Activated T-helper 1 cell treated with anti-CD3 and anti-CD28 coated beads, Interleukin-2, amount 50 U/mL, for 16 hours (primary cell): ENCODE data around the gene PDE2A.

ENCODE experiments used
- DNase-seq, 2 donors: peaks; one replicate each; pipeline ENCODE4 v3.0.0-alpha.2; 2020; ENCODE audit warnings: low read depth in 1 of 2, low spot score in 1 of 2

Gene PDE2A

DNA sequence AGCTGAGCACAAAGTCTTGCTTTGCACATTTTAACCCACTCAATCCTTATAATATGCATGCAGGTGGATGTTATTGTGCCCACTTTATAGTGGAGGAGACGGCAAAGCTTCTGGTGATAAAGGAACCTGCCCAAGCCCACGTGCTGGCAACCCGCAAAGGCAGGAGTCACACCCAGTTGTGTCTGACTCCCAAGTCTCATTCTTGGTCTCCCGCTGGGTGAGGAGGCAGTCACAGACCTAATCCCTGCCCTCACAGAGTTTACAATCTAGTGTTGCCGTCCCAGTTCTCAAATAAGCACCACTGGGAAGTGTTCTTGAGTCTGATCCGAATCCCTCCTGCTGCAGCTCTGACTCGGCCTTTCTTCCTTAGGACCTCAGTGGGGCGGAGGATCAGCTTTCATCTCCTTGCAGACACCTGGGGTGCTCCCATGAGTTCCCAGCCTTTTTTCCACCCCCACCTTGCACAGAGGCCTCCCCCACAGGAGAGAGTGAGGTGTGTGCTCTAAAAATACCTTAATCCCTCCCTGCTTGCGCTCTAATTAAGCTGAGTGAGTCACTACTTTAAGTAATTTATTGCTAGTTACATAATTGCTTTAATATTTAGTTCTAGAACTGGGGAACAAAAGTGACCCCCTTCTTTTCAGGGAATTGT is 15.1 kb downstream of the PDE2A start:
- DNase-seq: no peak

DNA sequence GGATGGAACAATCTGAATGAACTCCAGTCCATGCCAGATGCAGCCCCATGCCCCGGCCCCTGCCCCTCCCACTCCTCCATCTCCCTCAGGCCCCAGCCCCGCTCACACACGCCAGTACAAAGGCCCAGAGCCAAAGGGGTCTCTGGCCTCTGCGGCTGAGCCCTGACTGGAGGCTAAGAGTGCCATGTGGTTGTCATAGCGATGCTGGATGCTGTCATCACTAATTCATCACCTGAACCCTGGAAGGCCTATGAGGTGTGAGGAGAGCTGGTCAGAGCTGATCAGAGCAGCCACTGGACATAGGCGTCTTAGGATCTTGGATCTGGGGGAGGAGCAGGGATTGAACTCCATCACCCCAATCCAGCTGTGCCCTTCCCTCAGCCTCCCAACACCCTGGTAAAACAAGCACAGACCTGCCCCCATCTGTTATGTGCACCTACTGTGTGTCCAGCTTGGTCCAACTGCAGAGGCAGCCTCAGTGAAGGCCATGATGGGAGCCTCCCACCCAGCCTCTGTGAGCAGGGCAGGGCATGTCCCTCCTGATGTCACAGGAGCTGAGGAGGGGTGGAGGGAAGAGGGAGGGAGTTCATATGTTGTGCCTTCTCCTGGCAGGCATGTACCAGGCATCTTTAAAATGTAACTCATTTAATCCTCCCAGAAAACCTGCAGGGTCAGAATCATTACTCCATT is 16.7 kb downstream of the PDE2A start:
- DNase-seq: no peak

DNA sequence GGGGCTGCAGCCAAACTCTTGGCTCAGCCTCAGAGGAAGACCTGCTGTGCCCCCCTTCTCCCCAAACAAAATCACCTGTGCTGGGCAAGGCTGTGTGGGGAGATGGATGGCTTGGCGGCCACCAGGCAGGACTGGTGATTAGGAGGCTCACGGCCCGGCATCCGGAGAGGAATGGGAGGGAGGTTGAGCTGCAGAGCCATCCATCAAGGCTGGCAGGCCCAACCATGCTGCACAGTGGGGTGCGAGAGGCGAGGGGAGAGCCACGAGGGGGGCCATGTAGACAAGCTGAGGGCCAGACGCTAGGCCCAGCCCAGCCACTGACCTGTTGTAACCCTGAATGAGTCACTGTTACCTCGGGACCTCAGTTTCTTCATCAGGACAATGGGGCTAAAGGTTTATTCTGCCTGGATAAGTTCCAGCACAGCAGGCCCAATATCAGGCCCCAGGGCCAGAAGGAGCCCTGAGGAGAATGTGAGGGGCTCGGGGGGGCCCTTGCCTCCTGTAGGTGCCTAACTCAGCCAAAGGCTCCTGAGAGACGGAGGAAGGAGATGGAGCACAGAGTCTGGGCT is 18.2 kb downstream of the PDE2A start:
- no peak for DNase-seq

DNA sequence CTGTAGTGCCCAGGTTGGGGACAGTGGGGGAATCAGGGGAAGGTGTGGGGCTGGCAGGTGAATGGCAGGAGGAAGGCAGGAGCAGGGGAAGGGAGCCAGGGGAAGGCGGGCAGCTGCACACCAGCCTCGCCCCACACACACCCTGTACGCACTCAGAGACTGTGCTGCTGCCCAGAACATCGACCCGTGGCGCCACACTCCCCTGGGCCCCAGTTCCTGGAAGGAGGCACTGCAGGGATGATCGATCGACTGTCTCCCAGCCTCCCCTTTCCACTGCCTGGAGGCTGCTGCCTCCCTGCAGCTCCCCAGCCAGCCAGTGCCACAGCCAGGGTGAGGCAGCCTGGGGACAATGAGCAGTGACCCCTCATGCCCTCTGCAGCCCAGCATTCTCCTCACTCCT is 19.2 kb downstream of the PDE2A start:
- no peak for DNase-seq

DNA sequence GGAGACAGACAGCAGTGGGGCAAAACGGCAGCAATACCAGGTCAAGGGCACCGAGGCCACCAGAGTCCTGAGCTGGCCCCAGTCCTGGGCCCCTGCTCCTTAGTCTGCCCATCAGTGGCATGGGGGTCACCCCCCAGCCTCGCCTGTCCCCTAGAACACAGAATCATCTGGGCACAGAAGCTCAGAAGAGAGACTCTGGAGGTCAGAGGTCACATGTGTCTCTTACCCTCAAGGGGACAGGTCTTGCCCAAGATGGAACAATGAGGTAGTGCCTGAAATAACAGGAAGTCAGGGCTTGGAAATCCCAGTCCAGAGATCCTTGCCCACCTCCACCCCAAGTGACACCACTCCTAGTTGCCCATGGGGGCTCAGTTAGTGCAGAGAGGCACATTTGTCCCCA is 20.6 kb downstream of the PDE2A start:
- no peak for DNase-seq

DNA sequence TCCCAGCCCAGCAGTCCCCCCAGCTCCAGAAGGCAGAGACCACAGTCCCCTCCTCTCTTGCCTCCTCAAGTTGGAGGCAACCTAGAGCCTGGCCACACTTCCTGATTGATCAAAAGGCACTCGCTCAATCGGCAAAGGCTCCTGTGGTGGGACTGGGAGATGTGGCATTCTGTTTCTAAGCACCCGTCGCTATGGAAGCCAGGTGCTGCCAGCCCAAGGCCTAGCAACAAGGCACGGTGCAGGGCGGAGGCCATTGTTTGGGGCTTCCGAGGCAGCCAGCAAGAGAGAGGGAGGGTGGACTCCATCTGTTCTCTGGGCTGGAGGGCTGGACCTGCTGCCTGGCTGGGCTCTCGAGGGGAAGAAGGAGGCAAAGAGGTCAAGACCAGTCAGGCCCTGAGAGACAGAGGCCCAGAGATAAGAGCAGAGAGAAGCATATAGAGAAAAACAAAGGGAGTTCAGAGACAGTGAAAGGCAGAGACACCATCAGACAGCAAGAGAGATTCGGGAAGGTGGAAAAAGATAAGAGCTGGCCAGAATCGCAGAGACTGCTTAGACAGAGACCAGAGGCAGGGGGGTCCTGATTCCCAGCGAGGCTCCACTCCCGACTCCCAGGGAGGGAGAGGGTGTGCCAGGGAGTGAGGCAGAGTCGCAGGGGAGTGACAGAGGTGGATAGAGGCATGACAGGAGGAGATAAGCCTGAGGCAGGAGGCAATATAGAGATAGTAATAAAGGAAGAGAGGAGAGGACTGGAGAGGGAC is 21.2 kb downstream of the PDE2A start:
- DNase-seq: no peak

DNA sequence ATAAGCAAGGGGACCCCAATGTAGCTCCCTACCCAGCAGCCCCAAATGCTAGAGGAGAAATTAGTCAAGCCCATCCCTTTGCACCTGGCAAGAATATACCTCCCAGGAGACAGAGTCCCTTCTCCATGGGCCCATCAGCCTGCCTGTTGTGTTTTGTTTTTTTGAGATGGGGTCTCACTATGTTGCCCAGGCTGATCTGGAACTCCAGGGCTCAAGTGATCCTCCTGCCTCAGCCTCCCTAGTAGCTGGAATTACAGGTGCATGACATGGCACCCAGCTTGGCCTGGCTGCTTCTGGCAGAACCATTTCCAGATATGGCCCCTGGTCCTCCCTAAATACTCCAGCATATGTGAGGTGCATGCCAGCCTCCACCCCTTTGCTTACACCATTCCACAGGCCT is 22.1 kb downstream of the PDE2A start:
- no peak for DNase-seq

DNA sequence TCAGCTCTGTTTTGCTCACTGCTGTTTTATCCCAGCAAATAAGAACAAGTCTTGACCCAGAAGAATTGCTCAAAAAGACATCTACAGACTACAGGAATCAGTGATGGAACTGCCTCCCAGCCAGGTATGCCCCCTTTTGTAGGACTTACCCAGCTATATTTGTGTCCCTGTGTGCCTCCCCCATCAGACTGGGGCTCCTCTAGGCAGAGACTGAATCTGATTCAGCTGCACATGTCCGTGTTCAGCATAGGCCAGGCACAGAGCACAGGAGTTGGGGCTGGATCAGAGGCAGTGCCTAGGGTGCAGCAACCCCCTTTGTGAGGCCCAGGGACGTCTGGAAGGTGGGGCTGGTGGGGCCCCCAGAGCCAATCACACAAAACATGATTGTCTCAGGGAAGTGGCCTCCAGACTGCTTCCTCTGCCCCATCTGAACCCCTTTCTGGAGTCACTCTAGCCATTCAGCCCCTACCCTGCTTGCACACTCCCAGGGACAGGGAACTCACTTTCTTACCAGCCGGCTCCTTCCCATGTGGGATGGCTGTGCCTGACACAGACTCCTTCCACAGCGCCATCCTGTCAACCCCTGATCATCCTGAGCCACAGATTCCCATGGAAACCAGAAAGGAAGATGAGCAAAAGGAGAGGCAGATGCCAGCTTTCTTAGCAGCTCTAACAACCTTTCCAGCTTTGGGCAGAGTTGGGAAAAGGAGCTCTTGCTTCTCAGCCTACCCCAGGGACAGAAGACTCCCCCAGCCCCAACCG is 24.8 kb downstream of the PDE2A start:
- DNase-seq: no peak

DNA sequence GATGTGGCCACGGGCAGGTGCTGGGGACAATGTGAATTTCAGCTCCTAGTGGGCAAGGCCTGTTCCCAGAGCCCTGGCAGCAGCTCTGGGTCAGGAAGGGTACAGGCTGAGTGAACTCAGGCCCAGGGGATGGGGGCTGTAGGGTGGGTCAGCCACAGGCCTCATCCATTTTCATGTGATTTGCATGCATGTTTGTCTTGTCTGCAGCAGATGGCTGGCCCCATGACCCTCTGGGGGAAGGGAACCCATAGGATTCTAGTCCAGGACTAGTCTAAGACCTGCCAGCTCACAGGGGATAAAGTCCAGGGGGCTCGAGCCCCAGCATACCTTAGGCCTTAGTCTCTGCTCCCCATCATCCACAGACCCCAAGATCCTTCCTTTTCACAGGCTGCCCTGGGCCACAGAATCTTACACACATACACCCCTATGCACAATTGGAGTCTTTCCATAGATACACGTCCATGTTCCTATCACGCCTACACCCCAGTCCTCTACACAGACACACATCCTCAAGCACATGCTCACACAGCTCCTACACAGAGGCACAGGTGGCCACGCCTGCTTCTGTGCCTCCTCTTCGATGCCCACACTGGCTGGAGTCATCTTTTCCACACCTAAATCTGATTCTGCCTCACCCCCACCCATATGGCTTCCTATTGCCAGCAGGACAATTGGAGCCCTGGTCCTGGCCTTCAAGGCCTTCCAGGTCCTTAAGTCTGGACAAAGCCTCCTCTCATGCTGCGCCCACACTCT is 25.7 kb downstream of the PDE2A start:
- DNase-seq: no peak

DNA sequence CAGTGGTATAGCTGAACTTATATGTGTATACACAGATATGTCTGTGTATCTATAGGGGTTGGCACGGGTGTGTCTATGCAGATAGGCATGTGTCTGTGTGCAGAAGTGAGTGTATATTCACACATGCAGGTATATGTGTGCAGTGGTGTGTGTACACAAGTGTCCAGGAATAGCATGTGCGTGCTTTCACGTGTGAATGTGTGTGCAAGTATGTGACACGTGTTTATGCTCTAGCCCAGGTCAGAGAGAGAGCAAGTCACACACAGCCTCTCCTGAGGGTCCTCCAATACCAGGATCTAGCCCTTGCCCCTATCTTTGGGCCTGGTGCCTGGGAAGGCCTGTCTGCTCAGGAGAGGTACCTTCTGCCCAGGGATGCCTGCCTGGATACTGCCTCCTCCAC is 26.3 kb downstream of the PDE2A start:
- no peak for DNase-seq

DNA sequence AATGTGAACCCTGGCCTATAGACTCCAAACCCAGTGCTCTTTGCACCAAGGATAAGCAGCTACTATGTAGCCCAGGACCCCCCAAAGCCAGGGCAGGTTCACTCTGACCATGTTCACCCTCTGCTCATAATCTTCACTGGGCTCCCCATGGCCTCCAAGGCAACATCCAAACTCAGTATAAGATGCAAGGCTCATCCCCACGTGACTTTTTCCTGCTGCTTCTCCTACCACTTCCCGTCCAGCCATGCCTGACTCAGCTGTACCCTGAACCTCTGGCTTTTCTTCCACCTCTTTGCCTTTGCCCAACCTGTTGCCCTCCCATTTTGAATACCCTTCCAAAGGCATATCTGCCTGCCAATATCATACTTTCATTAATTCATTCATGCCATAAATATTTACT is 27.8 kb downstream of the PDE2A start:
- DNase-seq: no peak

DNA sequence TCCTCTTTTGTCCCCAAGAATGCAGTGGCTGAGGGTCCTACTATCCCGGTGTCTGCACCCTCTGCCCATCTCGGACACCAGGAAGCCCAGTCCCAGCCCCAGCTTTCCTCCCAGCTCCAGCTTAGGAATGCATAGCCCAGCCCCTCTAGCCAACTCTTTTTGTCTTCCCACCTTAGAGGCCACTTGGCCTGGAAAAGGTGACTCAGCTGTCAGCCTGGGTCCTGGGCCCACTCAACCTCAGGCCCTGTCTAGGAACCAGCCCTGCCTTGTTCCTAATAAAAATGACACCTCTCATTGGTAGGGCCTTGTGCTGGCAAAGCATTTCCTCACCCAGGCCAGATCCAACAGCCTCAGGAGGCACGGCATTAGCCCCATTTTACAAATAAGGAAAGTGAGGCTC is 28.2 kb downstream of the PDE2A start:
- DNase-seq: no peak

DNA sequence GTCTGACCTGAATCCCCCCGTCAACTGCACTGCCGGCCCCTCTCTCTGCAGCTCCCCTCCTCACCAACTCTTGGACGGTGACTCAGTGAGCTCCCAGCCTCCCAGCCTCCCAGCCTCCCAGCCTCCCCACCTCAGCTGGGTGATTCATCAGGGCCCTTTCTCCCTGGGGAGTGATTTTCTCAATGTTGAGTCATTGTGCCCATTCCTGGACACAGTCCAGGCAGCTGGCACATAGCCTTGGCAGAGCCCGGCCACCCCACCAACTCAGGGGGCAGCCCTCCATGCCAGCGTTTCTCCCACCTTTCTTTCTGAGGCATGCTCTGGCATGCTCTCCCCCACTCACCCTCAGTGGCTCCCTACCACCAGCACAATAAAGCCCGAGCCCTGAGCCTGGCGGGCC is 30.7 kb downstream of the PDE2A start:
- DNase-seq: no peak

DNA sequence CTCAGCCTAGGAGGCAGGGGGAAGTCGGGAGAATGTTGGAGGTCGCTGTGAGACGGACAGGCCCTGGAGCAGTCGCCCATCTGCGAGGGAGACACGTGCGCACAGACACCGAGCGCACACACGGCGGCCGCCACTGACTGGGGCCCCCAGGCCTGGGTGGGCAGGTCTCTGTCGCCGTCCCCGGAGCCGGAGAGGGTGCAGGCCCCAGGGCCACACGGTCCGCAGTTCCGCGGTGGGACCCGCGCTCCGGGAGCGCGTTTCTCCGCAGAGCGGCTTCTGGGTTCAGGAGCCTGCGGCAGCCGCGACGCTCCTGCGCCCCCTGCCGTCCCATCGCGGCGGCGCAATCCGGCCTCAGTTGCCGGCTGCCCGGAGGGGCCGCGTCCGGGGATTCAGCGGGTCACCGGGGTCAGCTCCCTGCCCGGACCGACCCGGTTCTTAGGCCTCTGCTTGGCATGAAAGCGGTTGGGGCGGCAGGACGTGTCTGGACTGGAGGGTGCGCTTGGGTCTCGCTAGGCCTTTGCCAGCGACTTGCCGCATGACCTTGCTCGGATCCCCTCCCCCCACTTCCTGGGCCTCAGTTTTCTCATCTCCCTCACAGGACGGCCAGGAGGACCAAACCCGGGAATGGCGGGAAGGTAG is 31.2 kb downstream of the PDE2A start:
- DNase-seq: peak; percentile 33 to 40

DNA sequence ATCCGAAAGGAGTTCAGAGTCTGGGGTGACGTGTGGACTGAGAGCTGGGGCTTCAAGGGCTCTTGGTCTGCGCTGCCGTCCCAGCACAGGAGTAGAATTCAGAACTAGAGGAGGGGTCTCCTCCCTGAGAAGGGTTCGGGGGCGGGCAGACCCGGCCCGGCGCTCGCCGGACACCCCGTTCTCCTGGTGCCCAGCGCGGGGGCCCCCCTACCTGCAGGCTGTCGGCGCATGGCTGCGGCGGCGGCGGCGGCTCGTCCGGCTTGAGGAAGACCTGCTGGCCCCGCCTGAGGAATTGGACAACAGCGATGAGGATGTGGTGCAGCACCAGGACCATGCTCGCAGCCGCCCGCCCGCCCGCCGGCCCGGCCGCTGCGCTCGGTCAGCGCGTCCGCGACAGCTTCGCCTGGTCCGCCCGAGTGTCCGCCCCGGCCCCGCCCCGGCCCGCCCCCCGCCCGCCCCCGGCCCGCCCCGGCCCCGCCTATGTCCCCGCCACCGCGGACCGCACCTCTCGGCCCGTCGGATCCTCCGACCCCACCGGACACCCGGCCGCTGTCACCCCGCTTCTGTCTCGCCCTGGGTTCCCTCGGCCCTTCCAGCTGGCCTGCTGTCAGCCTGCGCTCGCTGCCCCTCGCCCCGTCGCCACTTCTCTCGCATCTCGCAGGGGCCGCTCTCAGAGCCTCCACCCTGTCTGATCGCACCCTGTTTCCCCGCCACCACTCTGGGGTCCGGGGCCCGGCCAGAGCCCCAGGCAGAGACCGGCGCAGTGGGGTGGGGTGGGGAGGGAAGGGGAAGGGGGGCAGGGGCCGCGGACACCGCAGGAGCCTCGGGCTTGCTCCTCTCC is 32.0 kb downstream of the PDE2A start:
- no peak for DNase-seq

DNA sequence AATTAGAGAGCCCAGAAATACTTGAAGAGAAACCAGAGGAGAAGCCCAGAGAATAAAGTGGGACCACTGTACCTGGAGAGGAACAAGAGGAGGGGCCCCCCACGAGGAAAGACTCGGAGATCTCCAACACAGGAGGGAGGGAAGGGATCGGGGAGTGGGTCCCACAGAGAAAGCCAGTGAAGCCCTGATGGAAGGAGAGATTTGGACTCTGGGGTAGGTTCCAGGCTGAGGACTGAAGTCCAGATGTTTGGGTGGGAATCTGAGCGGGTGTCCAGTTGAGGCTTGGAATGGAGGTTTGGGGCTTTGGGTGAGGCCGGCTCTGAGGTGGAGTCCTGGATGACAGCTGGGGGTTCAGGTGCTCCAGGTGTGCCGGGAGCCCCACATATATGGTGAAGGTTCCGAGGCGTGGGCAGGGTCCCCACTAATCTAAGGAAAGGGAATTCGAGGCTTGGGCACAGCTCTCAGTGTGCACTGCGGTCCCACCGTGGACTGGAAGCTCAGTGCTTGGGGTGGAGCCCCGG is 32.6 kb downstream of the PDE2A start:
- DNase-seq: no peak

DNA sequence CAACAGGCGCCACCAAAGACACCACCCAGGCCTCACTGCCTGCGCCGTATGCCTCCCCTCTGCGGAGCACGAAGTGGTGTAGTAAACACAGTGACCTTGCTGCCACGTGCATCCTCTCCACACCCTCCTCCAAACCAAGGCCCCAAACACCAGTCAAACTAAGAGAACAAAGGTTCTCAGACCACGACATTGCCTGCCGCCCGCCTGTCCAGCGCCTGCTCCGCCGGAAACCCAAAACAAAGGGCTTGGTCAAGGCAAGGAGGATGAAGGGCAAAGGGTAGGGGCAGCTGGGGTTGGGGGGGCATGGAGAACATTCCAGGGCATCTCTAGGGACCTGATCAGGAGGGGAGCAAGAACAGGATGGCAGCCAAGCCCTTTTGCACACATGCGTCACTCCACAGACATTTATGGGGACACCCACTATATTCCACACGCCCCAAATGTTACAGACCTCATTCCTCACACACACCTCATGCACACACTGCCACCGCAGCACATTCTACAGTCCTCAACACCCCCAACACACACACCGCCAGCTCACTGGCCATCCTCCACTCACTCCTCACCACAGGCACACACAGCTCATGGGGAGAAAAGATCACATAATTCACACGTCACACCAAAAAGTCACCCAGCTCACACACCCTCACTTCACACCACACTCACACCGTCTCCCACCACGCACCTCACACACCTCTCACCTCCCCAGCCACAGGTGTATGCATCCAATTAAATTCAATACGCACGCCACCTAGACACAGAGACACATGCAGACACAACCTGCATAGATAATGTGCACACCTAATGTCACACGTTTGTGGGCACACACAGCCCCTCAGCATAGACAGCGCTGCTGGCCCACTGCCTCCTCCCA is 34.5 kb downstream of the PDE2A start:
- DNase-seq: no peak

DNA sequence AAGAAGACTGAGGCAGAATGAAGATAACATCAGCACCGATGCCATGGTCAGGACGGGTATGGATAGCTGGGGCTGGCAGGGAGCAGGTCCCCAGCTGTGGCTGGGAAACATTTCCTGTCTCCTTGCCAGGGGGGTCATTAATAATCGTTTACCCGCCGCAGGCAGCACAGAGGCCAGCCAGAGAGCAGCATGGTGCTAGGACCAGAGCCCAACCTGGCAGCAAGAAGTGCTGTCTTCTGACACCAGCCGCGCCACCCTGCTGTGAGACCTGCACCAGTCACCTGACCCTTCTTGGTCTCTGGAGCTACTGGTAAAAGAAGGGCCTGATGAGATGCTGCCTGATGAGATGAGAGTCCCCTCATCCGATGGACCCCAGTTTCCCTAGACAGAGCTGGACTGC is 36.3 kb downstream of the PDE2A start:
- no peak for DNase-seq
